GM12878 (cell line): ENCODE measurements around the gene PAX5. TPM values are rescaled to one million over a fixed set of nuclear protein-coding genes. Genes with fewer than 3 reads are reported as not detected.

Experiments
- BCLAF1 ChIP-seq: fragments of 450-650 bp; IDR thresholded peaks from 2 replicates; pipeline ENCODE4 v1.6.1; 2017; ENCODE audit warnings: antibody characterized with exemption, mild to moderate bottlenecking, moderate library complexity
- CBFB ChIP-seq: IDR thresholded peaks from 2 replicates; pipeline ENCODE4 v1.6.1; 2016; ENCODE audit warnings: antibody characterized with exemption, low read depth
- CREM ChIP-seq: IDR thresholded peaks from 2 replicates; pipeline ENCODE4 v1.6.1; 2014; ENCODE audit warnings: antibody characterized with exemption, low read depth
- DPF2 ChIP-seq: fragments of 450-650 bp; IDR thresholded peaks from 2 replicates; pipeline ENCODE4 v1.6.1; 2017; ENCODE audit warnings: mild to moderate bottlenecking
- EZH2 ChIP-seq: IDR thresholded peaks from 2 replicates; pipeline ENCODE4 v1.6.1; 2012; ENCODE audit warnings: low read depth, mild to moderate bottlenecking, control low read depth, inconsistent platforms, low read length, borderline replicate concordance; ENCODE audit not compliant: control insufficient read depth
- FOXK2 ChIP-seq: fragments of 450-650 bp; IDR thresholded peaks from 2 replicates; pipeline ENCODE4 v1.6.1; 2017; ENCODE audit warnings: mild to moderate bottlenecking, moderate library complexity
- JUND ChIP-seq: IDR thresholded peaks from 2 replicates; pipeline ENCODE4 v1.6.1; 2012; ENCODE audit warnings: low read depth, mild to moderate bottlenecking, low read length, improper control_type of control experiment, moderate library complexity
- LARP7 ChIP-seq: fragments of 450-650 bp; IDR thresholded peaks from 2 replicates; pipeline ENCODE4 v1.6.1; 2017; ENCODE audit warnings: mild to moderate bottlenecking
- MAX ChIP-seq: IDR thresholded peaks from 2 replicates; pipeline ENCODE4 v1.6.1; 2012; ENCODE audit warnings: low read depth, low read length, improper control_type of control experiment
- MEF2A ChIP-seq: IDR thresholded peaks from 2 replicates; pipeline ENCODE4 v1.6.1; 2011; ENCODE audit warnings: low read depth, mild to moderate bottlenecking, low read length, moderate library complexity; ENCODE audit not compliant: insufficient read depth
- MLLT1 ChIP-seq: fragments of 450-650 bp; IDR thresholded peaks from 2 replicates; pipeline ENCODE4 v1.6.1; 2016; ENCODE audit warnings: mild to moderate bottlenecking
- MXI1 ChIP-seq: fragments of 150-350 bp; IDR thresholded peaks from 2 replicates; pipeline ENCODE4 v1.6.1; 2011; ENCODE audit warnings: low read depth, mild to moderate bottlenecking, inconsistent platforms, low read length, improper control_type of control experiment
- NRF1 ChIP-seq: conservative IDR thresholded peaks from 2 replicates; pipeline ENCODE4 v1.6.1; 2011; ENCODE audit warnings: mild to moderate bottlenecking, low read depth, low read length, improper control_type of control experiment
- PKNOX1 ChIP-seq: fragments of 450-650 bp; IDR thresholded peaks from 2 replicates; pipeline ENCODE4 v1.6.1; 2016; ENCODE audit warnings: mild to moderate bottlenecking
- RAD51 ChIP-seq: fragments of 450-650 bp; IDR thresholded peaks from 2 replicates; pipeline ENCODE4 v1.6.1; 2016; ENCODE audit warnings: moderate library complexity, mild to moderate bottlenecking, inconsistent platforms
- RBBP5 ChIP-seq: fragments of 200-600 bp; sonication (generic); conservative IDR thresholded peaks from 2 replicates; pipeline ENCODE4 v1.6.1; 2016
- SMAD5 ChIP-seq: IDR thresholded peaks from 2 replicates; pipeline ENCODE4 v1.6.1; 2016; ENCODE audit warnings: antibody characterized with exemption, low read depth
- SMC3 ChIP-seq: IDR thresholded peaks from 2 replicates; pipeline ENCODE4 v1.6.1; 2011; ENCODE audit warnings: low read length, improper control_type of control experiment, borderline replicate concordance
- polyA plus RNA-seq, 11 experiments: library from polyadenylated mRNA; depleted of rRNA in 4 of 11; unstranded in 6 of 11; stranded (reverse) in 5 of 11; fragments of >200 nt; fragmentation: Nextera tagmentation in 4 of 11; fragmentation: Illumina TruSeq in 1 of 11; extraction: Ambion mirVana in 4 of 11; extraction: Trizol in 1 of 11; gene quantifications; 1 replicate in 1 of 11; 2 replicates in 10 of 11; pipeline versions ENCODE4 v1.2.1 to v1.2.3, GENCODE V29; 2011 to 2016; ENCODE audit warnings: inconsistent platforms in 2 of 11, missing spikeins in 2 of 11, low read depth in 1 of 11
- total RNA-seq, 4 experiments: library from RNA; depleted of rRNA in 3 of 4; stranded (reverse); fragments of >200 nt in 3 of 4; fragmentation: Illumina TruSeq in 1 of 4; extraction: Trizol in 1 of 4; gene quantifications; 2 replicates each; pipeline versions ENCODE4 v1.2.1 to v1.2.3, GENCODE V29; 2013 to 2021
- TF ChIP-seq, protein P1 (sequence below): IDR thresholded peaks from 2 replicates; pipeline ENCODE4 v1.6.1; 2012; ENCODE audit warnings: low read depth, low read length, improper control_type of control experiment

The PAX5 gene
- total and polyA plus RNA-seq, 10 of the 15 experiments (the other 5 are each of a cell fraction or from before 2014, with no cell fraction given): 2.2 to 123 (median 31.9) TPM

DNA sequence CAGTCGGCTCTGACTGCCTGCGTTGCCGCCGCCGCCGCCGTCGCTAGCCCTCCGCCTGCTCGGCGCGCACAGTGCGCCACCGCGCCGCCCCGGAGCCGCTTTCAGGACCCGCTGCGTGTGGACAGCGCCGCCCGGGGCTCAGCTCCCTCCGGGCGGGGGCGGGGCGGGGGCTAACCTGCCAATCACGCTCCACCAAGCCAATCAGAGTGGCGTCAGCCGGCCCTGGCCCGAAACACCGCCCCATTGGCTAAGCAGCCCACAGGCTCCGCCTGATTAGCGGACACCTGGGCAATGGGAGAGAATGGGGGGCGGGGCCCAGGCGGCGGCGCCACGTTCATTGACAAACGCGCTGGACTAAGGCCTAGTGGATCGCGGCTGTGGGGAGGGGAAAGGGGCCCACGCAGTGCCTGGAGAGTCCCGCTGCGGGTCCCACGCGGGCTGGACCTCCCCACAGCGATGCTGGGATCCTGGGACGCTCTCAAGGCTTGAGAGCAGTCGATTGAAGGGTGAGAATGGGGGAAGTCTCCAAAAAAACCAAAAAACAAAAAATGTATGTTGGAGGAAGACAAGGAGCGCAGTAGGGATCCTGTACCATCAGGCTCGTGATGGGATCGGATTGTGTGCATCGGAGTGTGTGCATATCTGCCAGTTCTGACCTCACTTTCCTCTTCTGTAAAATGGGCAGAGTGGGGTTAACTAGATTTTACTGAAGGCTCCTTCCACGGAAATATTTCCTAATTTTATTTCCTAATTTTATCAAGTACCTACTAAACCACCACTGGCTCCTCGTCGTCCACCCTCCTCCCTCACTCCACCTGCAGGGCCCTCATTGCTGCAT is 6.3 kb downstream of the PAX5 start (continued):
- TF ChIP-seq, protein P1, sequence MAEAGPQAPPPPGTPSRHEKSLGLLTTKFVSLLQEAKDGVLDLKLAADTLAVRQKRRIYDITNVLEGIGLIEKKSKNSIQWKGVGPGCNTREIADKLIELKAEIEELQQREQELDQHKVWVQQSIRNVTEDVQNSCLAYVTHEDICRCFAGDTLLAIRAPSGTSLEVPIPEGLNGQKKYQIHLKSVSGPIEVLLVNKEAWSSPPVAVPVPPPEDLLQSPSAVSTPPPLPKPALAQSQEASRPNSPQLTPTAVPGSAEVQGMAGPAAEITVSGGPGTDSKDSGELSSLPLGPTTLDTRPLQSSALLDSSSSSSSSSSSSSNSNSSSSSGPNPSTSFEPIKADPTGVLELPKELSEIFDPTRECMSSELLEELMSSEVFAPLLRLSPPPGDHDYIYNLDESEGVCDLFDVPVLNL: peak; percentile 90
- no peak for TF ChIP-seq FOXK2
- peak; percentile 94; the same call in 1 of the 2 replicates for TF ChIP-seq LARP7
- peak; percentile 26; the same call in 1 of the 2 replicates for TF ChIP-seq NRF1
- peak; percentile 39 for TF ChIP-seq MLLT1
- no peak for TF ChIP-seq EZH2
- TF ChIP-seq PKNOX1: peak; percentile 98
- no peak for TF ChIP-seq JUND
- TF ChIP-seq BCLAF1: no peak
- TF ChIP-seq MEF2A: 0 out of 2 replicates have a peak, but pooled peaks have one; percentile 19
- TF ChIP-seq RBBP5: no peak
- peak; percentile 16; the same call in 1 of the 2 replicates for TF ChIP-seq SMC3
- peak; percentile 97 for TF ChIP-seq DPF2
- peak; percentile 98 for TF ChIP-seq MXI1
- no peak for TF ChIP-seq CBFB
- TF ChIP-seq RAD51: no peak
- TF ChIP-seq SMAD5: peak; percentile 46; the same call in 1 of the 2 replicates
- TF ChIP-seq CREM: peak; percentile 31; the same call in 1 of the 2 replicates
- TF ChIP-seq MAX: peak; percentile 88
